K562 (cell line): Measurements from ENCODE around the gene LIMK1.

Experiments
- AFF4 ChIP-seq: sonication (generic); formaldehyde crosslinking; IDR thresholded peaks from 2 replicates; pipeline ENCODE4 v1.8.0; 2023; ENCODE audit warnings: mild to moderate bottlenecking, missing genetic modification reagents
- DNMT1 ChIP-seq: fragments of 450-650 bp; IDR thresholded peaks from 2 replicates; pipeline ENCODE4 v1.6.1; 2016; ENCODE audit warnings: antibody characterized with exemption, mild to moderate bottlenecking
- EP300 ChIP-seq: IDR thresholded peaks from 2 replicates; pipeline ENCODE4 v1.6.1; 2012; ENCODE audit warnings: low read length, improper control_type of control experiment
- ETV6 ChIP-seq, 3 experiments: fragments of 150-350 bp in 1 of 3; sonication (generic) in 1 of 3; formaldehyde crosslinking in 1 of 3; IDR thresholded peaks; 2 replicates each; pipeline versions ENCODE4 v1.6.1 to v1.8.0; 2014 to 2022; ENCODE audit warnings: borderline replicate concordance in 2 of 3, low read depth in 2 of 3, antibody characterized with exemption in 1 of 3, low read length in 1 of 3, mild to moderate bottlenecking in 1 of 3, missing genetic modification reagents in 1 of 3
- LEF1 ChIP-seq: fragments of 450-650 bp; IDR thresholded peaks from 2 replicates; pipeline ENCODE4 v1.6.1; 2016; ENCODE audit warnings: mild to moderate bottlenecking
- POLR2A ChIP-seq: fragments of 450-650 bp; conservative IDR thresholded peaks from 2 replicates; pipeline ENCODE4 v1.6.1; 2016
- SPI1 ChIP-seq: IDR thresholded peaks from 2 replicates; pipeline ENCODE4 v1.6.1; 2011; ENCODE audit warnings: low read depth, low read length, control low read depth, borderline replicate concordance
- ZC3H4 ChIP-seq: sonication (generic); formaldehyde crosslinking; IDR thresholded peaks from 2 replicates; pipeline ENCODE4 v1.9.0; 2021; ENCODE audit warnings: missing genetic modification reagents, borderline replicate concordance
- ZNF140 ChIP-seq: fragments of 250-450 bp; sonication (Bioruptor Pico); IDR thresholded peaks from 2 replicates; pipeline ENCODE4 v1.8.0; 2021; ENCODE audit warnings: moderate library complexity, mild to moderate bottlenecking, inconsistent platforms
- ZNF449 ChIP-seq: fragments of 250-450 bp; sonication (Bioruptor Pico); IDR thresholded peaks from 2 replicates; pipeline ENCODE4 v1.8.0; 2022; ENCODE audit warnings: moderate library complexity, mild to moderate bottlenecking, inconsistent platforms
- ZNF77 ChIP-seq: fragments of 250-450 bp; sonication (Bioruptor Pico); IDR thresholded peaks from 2 replicates; pipeline ENCODE4 v1.5.0; 2020
- TF ChIP-seq, protein P1 (sequence below), 3 experiments: IDR thresholded peaks in 2 of 3; conservative IDR thresholded peaks in 1 of 3; 2 replicates each; pipeline ENCODE4 v1.5.1; 2011 to 2012; ENCODE audit warnings: low read length in 3 of 3, mild to moderate bottlenecking in 3 of 3, control low read depth in 2 of 3, improper control_type of control experiment in 1 of 3, inconsistent platforms in 1 of 3, low read depth in 1 of 3, mixed read lengths in 1 of 3, moderate library complexity in 1 of 3; ENCODE audit not compliant: insufficient read depth in 2 of 3
- TF ChIP-seq, protein P2 (sequence below): fragments of 200-800 bp; sonication (Bioruptor generic); IDR thresholded peaks from 2 replicates; pipeline ENCODE4 v1.6.1; 2016; ENCODE audit warnings: missing genetic modification characterization, missing compliant biosample characterization

DNA sequence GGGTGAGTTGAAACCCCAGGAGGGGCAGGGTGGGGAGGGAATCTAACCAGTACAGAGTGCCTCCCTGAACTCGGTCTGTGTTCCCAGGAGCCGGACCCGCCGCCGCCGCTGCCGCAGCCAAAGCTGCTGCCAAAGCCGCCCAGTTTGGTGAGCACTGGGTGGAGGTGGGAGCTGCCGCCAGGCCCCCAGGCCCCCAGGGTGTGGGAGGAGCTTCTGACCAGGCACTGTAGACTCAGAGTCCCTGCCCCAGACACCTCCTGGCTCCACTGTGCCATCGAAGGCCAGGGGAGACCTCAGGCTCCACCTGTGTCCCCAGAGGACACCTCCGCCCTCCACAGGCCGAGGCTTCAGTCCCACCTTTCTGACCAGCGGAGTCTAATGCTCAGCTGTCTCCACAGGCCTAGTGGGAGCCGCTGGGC lies 20.4 kb upstream of the LIMK1 start:
- TF ChIP-seq EP300 (no peak), AFF4 (CRISPR knock-in tag) (no peak), SPI1 (no peak), ETV6 (IDR thresholded peaks at IDR 0.05; ENCODE audit: borderline replicate concordance in 1 of 2, low read depth in 2 of 2, low read length in 1 of 2) (no peak), ETV6 (CRISPR knock-in tag; IDR thresholded peaks at IDR 0.05; ENCODE audit: borderline replicate concordance) (no peak), ZNF449 (CRISPR knock-in tag) (no peak), ZC3H4 (no peak), ZNF77 (CRISPR knock-in tag) (no peak), DNMT1 (no peak), POLR2A (no peak), LEF1 (no peak), ZNF140 (CRISPR knock-in tag) (no peak)
- TF ChIP-seq, protein P1, sequence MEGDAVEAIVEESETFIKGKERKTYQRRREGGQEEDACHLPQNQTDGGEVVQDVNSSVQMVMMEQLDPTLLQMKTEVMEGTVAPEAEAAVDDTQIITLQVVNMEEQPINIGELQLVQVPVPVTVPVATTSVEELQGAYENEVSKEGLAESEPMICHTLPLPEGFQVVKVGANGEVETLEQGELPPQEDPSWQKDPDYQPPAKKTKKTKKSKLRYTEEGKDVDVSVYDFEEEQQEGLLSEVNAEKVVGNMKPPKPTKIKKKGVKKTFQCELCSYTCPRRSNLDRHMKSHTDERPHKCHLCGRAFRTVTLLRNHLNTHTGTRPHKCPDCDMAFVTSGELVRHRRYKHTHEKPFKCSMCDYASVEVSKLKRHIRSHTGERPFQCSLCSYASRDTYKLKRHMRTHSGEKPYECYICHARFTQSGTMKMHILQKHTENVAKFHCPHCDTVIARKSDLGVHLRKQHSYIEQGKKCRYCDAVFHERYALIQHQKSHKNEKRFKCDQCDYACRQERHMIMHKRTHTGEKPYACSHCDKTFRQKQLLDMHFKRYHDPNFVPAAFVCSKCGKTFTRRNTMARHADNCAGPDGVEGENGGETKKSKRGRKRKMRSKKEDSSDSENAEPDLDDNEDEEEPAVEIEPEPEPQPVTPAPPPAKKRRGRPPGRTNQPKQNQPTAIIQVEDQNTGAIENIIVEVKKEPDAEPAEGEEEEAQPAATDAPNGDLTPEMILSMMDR (IDR thresholded peaks at IDR 0.05 in 2 of 3, conservative IDR thresholded peaks at IDR 0.05 in 1 of 3; ENCODE audit: insufficient read depth in 2 of 3, low read depth in 1 of 3, low read length in 3 of 3), result no peak
- TF ChIP-seq, protein P2, sequence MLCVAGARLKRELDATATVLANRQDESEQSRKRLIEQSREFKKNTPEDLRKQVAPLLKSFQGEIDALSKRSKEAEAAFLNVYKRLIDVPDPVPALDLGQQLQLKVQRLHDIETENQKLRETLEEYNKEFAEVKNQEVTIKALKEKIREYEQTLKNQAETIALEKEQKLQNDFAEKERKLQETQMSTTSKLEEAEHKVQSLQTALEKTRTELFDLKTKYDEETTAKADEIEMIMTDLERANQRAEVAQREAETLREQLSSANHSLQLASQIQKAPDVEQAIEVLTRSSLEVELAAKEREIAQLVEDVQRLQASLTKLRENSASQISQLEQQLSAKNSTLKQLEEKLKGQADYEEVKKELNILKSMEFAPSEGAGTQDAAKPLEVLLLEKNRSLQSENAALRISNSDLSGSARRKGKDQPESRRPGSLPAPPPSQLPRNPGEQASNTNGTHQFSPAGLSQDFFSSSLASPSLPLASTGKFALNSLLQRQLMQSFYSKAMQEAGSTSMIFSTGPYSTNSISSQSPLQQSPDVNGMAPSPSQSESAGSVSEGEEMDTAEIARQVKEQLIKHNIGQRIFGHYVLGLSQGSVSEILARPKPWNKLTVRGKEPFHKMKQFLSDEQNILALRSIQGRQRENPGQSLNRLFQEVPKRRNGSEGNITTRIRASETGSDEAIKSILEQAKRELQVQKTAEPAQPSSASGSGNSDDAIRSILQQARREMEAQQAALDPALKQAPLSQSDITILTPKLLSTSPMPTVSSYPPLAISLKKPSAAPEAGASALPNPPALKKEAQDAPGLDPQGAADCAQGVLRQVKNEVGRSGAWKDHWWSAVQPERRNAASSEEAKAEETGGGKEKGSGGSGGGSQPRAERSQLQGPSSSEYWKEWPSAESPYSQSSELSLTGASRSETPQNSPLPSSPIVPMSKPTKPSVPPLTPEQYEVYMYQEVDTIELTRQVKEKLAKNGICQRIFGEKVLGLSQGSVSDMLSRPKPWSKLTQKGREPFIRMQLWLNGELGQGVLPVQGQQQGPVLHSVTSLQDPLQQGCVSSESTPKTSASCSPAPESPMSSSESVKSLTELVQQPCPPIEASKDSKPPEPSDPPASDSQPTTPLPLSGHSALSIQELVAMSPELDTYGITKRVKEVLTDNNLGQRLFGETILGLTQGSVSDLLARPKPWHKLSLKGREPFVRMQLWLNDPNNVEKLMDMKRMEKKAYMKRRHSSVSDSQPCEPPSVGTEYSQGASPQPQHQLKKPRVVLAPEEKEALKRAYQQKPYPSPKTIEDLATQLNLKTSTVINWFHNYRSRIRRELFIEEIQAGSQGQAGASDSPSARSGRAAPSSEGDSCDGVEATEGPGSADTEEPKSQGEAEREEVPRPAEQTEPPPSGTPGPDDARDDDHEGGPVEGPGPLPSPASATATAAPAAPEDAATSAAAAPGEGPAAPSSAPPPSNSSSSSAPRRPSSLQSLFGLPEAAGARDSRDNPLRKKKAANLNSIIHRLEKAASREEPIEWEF (CRISPR knock-in tag), result no peak
